ENCODE results near the gene FAM3A.

Gene FAM3A

GRCh38 chrX:154472685-154473632, 43.1 kb downstream of the FAM3A start:
- H3K4me3 ChIP-seq (replicated peaks in 1 of 2; ENCODE audit: low read depth in 2 of 2, low read length in 2 of 2) = no peak overlapping the region
- TF ChIP-seq, protein P1, sequence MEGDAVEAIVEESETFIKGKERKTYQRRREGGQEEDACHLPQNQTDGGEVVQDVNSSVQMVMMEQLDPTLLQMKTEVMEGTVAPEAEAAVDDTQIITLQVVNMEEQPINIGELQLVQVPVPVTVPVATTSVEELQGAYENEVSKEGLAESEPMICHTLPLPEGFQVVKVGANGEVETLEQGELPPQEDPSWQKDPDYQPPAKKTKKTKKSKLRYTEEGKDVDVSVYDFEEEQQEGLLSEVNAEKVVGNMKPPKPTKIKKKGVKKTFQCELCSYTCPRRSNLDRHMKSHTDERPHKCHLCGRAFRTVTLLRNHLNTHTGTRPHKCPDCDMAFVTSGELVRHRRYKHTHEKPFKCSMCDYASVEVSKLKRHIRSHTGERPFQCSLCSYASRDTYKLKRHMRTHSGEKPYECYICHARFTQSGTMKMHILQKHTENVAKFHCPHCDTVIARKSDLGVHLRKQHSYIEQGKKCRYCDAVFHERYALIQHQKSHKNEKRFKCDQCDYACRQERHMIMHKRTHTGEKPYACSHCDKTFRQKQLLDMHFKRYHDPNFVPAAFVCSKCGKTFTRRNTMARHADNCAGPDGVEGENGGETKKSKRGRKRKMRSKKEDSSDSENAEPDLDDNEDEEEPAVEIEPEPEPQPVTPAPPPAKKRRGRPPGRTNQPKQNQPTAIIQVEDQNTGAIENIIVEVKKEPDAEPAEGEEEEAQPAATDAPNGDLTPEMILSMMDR (IDR thresholded peaks at IDR 0.05; ENCODE audit: low read depth, low read length) = no peak
- no peak for DNase-seq (ENCODE audit: low read depth in 2 of 2)

GRCh38 chrX:154471839-154472684, 44.0 kb downstream of the FAM3A start:
- TF ChIP-seq, protein P1 (IDR thresholded peaks at IDR 0.05; ENCODE audit: low read depth, low read length) = no peak
- no peak overlapping the region for H3K4me3 ChIP-seq (replicated peaks in 1 of 2; ENCODE audit: low read depth in 2 of 2, low read length in 2 of 2)
- DNase-seq (ENCODE audit: low read depth in 2 of 2) = no peak

DNA sequence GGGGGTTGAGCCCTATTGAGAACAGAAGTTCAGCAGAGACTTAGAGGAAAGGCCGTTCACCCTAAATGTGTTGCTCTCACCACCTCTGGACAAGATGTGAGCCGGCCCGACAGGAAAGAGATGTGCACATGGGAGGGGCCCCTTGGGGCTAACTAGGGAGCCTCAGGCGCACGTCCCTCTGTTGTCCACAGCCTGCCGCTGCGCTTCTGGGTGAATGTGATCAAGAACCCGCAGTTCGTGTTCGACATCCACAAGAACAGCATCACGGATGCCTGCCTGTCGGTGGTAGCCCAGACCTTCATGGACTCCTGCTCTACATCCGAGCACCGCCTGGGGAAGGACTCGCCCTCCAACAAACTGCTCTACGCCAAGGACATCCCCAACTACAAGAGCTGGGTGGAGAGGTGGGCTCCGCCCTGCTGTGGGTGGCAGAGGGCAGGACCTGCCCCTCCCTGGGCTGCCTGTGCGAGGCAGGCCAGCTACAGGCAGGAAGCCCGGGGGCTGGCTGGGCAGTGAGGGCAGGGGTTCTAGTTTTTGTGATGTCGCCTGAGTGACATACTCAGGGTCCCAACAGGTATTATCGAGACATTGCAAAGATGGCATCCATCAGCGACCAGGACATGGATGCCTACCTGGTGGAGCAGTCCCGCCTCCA, 45.0 kb downstream of the FAM3A start:
- no peak overlapping the region for H3K4me3 ChIP-seq (replicated peaks in 1 of 2; ENCODE audit: low read depth in 2 of 2, low read length in 2 of 2)
- no peak for DNase-seq (ENCODE audit: low read depth in 2 of 2)
- TF ChIP-seq, protein P1 (IDR thresholded peaks at IDR 0.05; ENCODE audit: low read depth, low read length) = no peak

GRCh38 chrX:154470434-154470833, 45.6 kb downstream of the FAM3A start:
- no peak overlapping the region for H3K4me3 ChIP-seq (replicated peaks in 1 of 2; ENCODE audit: low read depth in 2 of 2, low read length in 2 of 2)
- TF ChIP-seq, protein P1 (IDR thresholded peaks at IDR 0.05; ENCODE audit: low read depth, low read length) = no peak
- no peak for DNase-seq (ENCODE audit: low read depth in 2 of 2)

GRCh38 chrX:154469880-154470279, 46.2 kb downstream of the FAM3A start:
- DNase-seq (ENCODE audit: low read depth in 2 of 2) = no peak
- no peak overlapping the region for H3K4me3 ChIP-seq (replicated peaks in 1 of 2; ENCODE audit: low read depth in 2 of 2, low read length in 2 of 2)
- TF ChIP-seq, protein P1 (IDR thresholded peaks at IDR 0.05; ENCODE audit: low read depth, low read length) = no peak

DNA sequence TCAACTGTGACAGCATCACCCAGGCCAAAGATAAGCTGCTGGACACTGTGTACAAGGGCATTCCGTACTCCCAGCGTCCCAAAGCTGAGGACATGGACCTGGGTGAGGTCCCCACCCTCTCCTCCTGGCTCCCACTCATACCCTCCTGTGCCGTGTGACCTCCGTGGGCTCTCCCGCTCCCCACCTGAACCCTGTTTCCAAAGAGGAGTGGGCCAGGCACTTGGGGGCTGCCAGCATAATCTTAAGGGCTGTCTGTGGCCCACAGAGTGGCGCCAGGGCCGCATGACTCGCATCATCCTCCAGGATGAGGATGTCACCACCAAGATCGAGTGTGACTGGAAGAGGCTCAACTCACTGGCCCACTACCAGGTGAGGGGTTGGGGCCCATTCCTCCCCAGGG, 46.9 kb downstream of the FAM3A start:
- TF ChIP-seq, protein P1 (IDR thresholded peaks at IDR 0.05; ENCODE audit: low read depth, low read length) = no peak
- H3K4me3 ChIP-seq (replicated peaks in 1 of 2; ENCODE audit: low read depth in 2 of 2, low read length in 2 of 2) = no peak overlapping the region
- no peak for DNase-seq (ENCODE audit: low read depth in 2 of 2)
